Activated CD4-positive, alpha-beta T cell treated with anti-CD3 and anti-CD28 coated beads for 36 hours (primary cell): ENCODE data around the gene CDH7. TPM values are rescaled to one million over a fixed set of nuclear protein-coding genes. Genes with fewer than 3 reads are reported as not detected.

Source experiments
- ATAC-seq: fragments of 200-7000 bp; cut with Tn5 transposase; one replicate; pipeline ENCODE4 v1.10.0; 2021; ENCODE audit warnings: mild to moderate bottlenecking, moderate library complexity
- CTCF ChIA-PET: fragments of 350-600 bp; sonication (Branson Sonifier 250); formaldehyde crosslinking; loops from one replicate; lab custom pipeline; 2021; ENCODE audit warnings: antibody characterized with exemption; lab: Charles Lee
- POLR2A ChIA-PET: fragments of 350-600 bp; sonication (Branson Sonifier 250); formaldehyde crosslinking; loops from one replicate; lab custom pipeline; 2021; ENCODE audit warnings: antibody characterized with exemption, inconsistent platforms; lab: Charles Lee
- DNase-seq: peaks from one replicate; pipeline ENCODE4 v3.0.0-alpha.2; 2020
- H3K27ac Mint-ChIP-seq: one replicate; pipeline ENCODE4 v1.8.0; 2021; ENCODE audit warnings: mixed read lengths
- H3K27me3 Mint-ChIP-seq: one replicate; pipeline ENCODE4 v1.8.0; 2021; ENCODE audit warnings: mixed read lengths
- H3K36me3 Mint-ChIP-seq: one replicate; pipeline ENCODE4 v1.8.0; 2021; ENCODE audit warnings: low read depth, mixed read lengths
- H3K4me1 Mint-ChIP-seq: one replicate; pipeline ENCODE4 v1.8.0; 2021; ENCODE audit warnings: mixed read lengths
- H3K4me3 Mint-ChIP-seq: one replicate; pipeline ENCODE4 v1.8.0; 2021; ENCODE audit warnings: mild to moderate bottlenecking, moderate library complexity, mixed read lengths
- H3K9me3 Mint-ChIP-seq: one replicate; pipeline ENCODE4 v1.8.0; 2021; ENCODE audit warnings: low read depth, mixed read lengths
- intact Hi-C, 2 experiments: fragments of 100-400 bp; cut with DNase I in 1 of 2; cut with micrococcal nuclease in 1 of 2; formaldehyde crosslinking; loops; one replicate each; pipeline versions ENCODE4 v1.14.2 to v1.15.1; 2022 to 2024; cut with DNase I, micrococcal nuclease
- total RNA-seq, 2 experiments: library from RNA; stranded (reverse); gene quantifications; one replicate each; pipeline ENCODE4 v1.2.3, GENCODE V29; 2021

Gene CDH7
- total RNA-seq, 2 experiments from 2014 or later, result not detected

DNA sequence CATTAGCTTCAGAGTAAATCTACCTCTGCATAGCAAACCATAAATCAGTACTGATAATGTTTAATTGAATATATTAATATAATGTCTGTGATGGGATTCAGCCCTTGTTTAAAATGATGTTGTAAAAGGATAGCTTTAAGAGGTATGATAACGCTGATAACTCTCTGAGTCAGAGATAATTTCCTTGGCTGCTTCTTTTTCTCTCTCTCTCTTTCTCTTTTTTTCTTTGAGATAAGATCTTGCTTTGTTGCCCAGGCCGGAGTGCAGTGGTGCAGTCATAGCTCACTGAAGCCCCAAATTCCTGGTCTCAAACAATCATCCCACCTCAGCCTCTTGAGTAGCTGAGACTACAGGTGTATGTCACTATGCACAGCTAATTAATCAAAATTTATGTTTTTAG is 35.7 kb downstream of the CDH7 start:
- ChIA-PET CTCF (no interaction called here), POLR2A (no interaction called here)
- H3K4me1 Mint-ChIP-seq, result no peaks in the 10 kb centered on the region
- H3K9me3 Mint-ChIP-seq, result peaks cover 10% of the 10 kb centered on the region
- no peak overlapping the region for H3K27ac Mint-ChIP-seq
- ATAC-seq, result no peak
- no peak overlapping the region for H3K4me3 Mint-ChIP-seq
- intact Hi-C loops, result no loop called here
- no peaks in the 10 kb centered on the region for H3K27me3 Mint-ChIP-seq
- DNase-seq, result no peak
- no peaks in the 10 kb centered on the region for H3K36me3 Mint-ChIP-seq

GRCh38 chr18:65788373-65788772 is 37.6 kb downstream of the CDH7 start:
- peaks cover 8% of the 10 kb centered on the region for H3K9me3 Mint-ChIP-seq
- intact Hi-C loops, result no loop called here
- CTCF ChIA-PET, result interaction anchor here (0.7 kb wide), 1 partner anchor 373 kb away, joined by 3 read pairs; no protein-coding TSS in a partner anchor
- no peaks in the 10 kb centered on the region for H3K27me3 Mint-ChIP-seq
- no peaks in the 10 kb centered on the region for H3K36me3 Mint-ChIP-seq
- H3K27ac Mint-ChIP-seq, result no peak overlapping the region
- H3K4me1 Mint-ChIP-seq, result no peaks in the 10 kb centered on the region
- DNase-seq, result no peak
- H3K4me3 Mint-ChIP-seq, result no peak overlapping the region
- ATAC-seq, result no peak
- POLR2A ChIA-PET, result no interaction called here

DNA sequence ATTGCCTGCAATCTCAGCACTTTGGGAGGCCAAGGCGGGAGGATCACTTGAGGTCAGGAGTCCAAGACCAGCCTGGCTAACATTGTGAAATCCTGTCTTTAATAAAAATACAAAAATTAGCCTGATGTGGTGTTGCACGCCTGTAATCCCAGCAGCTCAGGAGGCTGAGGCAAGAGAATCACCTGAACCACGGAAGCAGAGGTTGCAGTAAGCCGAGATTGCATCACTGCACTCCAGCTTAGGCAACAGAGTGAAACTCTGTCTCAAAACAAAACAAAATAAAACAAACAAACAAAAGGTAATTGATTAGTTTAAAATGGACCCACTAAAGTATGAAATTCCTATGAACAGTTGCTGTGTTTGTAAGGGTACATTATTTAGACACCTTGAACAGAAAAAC is 39.8 kb downstream of the CDH7 start:
- H3K27ac Mint-ChIP-seq, result no peak overlapping the region
- no peaks in the 10 kb centered on the region for H3K36me3 Mint-ChIP-seq
- H3K4me1 Mint-ChIP-seq, result no peaks in the 10 kb centered on the region
- H3K27me3 Mint-ChIP-seq, result no peaks in the 10 kb centered on the region
- POLR2A ChIA-PET, result no interaction called here
- ATAC-seq (no peak), DNase-seq (no peak)
- H3K9me3 Mint-ChIP-seq, result peaks cover 8% of the 10 kb centered on the region
- CTCF ChIA-PET, result no interaction called here
- intact Hi-C loops, result no loop called here
- no peak overlapping the region for H3K4me3 Mint-ChIP-seq

- Mint-ChIP-seq H3K4me3 (no peak overlapping the region), H3K27ac (no peak overlapping the region), H3K9me3 (peaks cover 8% of the 10 kb centered on the region), H3K4me1 (no peaks in the 10 kb centered on the region), H3K36me3 (no peaks in the 10 kb centered on the region), H3K27me3 (no peaks in the 10 kb centered on the region)
- ATAC-seq (no peak), DNase-seq (no peak)
- ChIA-PET CTCF (no interaction called here), POLR2A (no interaction called here)
- intact Hi-C loops, result no loop called here
Observed at GRCh38 chr18:65791719-65792118, 40.9 kb downstream of the CDH7 start.

DNA sequence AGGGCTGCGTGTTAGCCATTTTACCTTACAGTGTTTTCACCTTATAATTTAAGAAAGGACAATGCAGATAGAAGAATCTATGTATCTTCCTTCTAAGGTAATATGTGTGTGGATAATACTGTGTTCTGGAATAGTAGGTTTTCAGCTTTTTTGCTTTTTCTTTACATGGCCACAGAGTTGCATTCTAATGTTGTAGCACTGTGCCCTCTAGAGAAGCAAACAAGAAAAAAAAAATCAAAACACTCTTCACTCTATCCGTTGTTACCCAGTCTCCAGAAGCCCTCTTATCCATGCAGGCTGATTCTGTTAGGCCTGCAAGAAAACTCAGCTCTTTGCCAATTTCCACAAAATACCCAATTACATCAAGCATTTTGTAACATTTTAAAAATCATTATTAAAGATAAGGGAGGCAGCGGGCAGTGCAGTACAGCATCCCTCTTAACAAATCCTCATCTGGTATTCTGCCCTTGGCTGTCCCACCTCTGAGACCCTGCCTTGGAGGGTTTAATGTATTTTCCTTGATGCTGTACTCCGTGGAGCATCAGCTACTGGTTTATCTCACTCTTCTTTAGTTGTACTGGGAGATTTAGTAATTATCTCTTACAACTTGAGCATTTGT is 41.8 kb downstream of the CDH7 start:
- DNase-seq (no peak), ATAC-seq (no peak)
- Mint-ChIP-seq H3K36me3 (no peaks in the 10 kb centered on the region), H3K27ac (no peak overlapping the region), H3K4me1 (no peaks in the 10 kb centered on the region), H3K27me3 (no peaks in the 10 kb centered on the region), H3K9me3 (peaks cover 8% of the 10 kb centered on the region), H3K4me3 (no peak overlapping the region)
- ChIA-PET CTCF (no interaction called here), POLR2A (no interaction called here)
- intact Hi-C loops, result no loop called here

GRCh38 chr18:65808759-65809158 is 57.9 kb downstream of the CDH7 start:
- ChIA-PET CTCF (no interaction called here), POLR2A (no interaction called here)
- Mint-ChIP-seq H3K27me3 (no peaks in the 10 kb centered on the region), H3K9me3 (peaks cover 3% of the 10 kb centered on the region), H3K27ac (no peak overlapping the region), H3K4me1 (no peaks in the 10 kb centered on the region), H3K36me3 (no peaks in the 10 kb centered on the region), H3K4me3 (no peak overlapping the region)
- no peak for ATAC-seq
- intact Hi-C loops, result loop anchor here in 1 of 2 experiments (5.0 kb wide), 1 partner anchor 1996 kb away; no protein-coding TSS in a partner anchor
- DNase-seq, result no peak

- Mint-ChIP-seq H3K27ac (no peak overlapping the region), H3K4me1 (no peaks in the 10 kb centered on the region), H3K36me3 (no peaks in the 10 kb centered on the region), H3K4me3 (no peak overlapping the region), H3K27me3 (no peaks in the 10 kb centered on the region), H3K9me3 (peaks cover 3% of the 10 kb centered on the region)
- ChIA-PET POLR2A (no interaction called here), CTCF (no interaction called here)
- DNase-seq (no peak), ATAC-seq (no peak)
- intact Hi-C loops, result no loop called here
Observed at GRCh38 chr18:65811307-65811706, 60.5 kb downstream of the CDH7 start.

- POLR2A ChIA-PET, result no interaction called here
Observed at GRCh38 chr18:65815506-65815905, 64.7 kb downstream of the CDH7 start.

DNA sequence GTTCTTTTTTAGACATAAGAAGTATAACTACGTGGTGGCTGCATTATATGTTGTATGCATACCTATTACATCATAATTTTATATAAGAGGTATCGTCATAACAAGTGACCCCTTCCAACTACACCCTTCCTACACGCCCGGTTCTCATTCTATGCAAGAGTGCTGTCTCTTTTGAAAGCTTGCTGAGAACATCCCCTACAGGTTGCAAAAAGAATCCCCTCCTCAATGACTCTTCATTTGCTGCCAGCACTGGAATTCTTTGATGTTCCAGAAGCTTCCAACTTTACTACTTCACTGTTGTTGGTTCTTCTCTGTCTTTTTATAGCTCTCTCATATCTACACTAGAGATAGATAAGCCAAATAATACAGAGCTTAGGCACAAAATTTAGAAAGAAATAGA is 66.4 kb downstream of the CDH7 start:
- ATAC-seq (no peak), DNase-seq (no peak)
- POLR2A ChIA-PET, result no interaction called here
- Mint-ChIP-seq H3K27ac (no peak overlapping the region), H3K4me1 (no peaks in the 10 kb centered on the region), H3K27me3 (no peaks in the 10 kb centered on the region), H3K9me3 (peaks cover 2% of the 10 kb centered on the region), H3K4me3 (no peak overlapping the region), H3K36me3 (no peaks in the 10 kb centered on the region)
- CTCF ChIA-PET, result no interaction called here
- intact Hi-C loops, result no loop called here

More at GRCh38 chr18:65815506-65815905, 64.7 kb downstream of the CDH7 start:
- CTCF ChIA-PET, result no interaction called here
- peaks cover 3% of the 10 kb centered on the region for H3K9me3 Mint-ChIP-seq
- no peaks in the 10 kb centered on the region for H3K36me3 Mint-ChIP-seq
- no peak for DNase-seq
- H3K27ac Mint-ChIP-seq, result no peak overlapping the region
- no peaks in the 10 kb centered on the region for H3K4me1 Mint-ChIP-seq
- ATAC-seq, result no peak
- no peaks in the 10 kb centered on the region for H3K27me3 Mint-ChIP-seq
- intact Hi-C loops, result no loop called here
- H3K4me3 Mint-ChIP-seq, result no peak overlapping the region

- Mint-ChIP-seq H3K4me3 (no peak overlapping the region), H3K9me3 (peaks cover 4% of the 10 kb centered on the region), H3K4me1 (no peaks in the 10 kb centered on the region), H3K27me3 (no peaks in the 10 kb centered on the region), H3K36me3 (no peaks in the 10 kb centered on the region), H3K27ac (no peak overlapping the region)
- ATAC-seq (no peak), DNase-seq (no peak)
- ChIA-PET POLR2A (no interaction called here), CTCF (no interaction called here)
- intact Hi-C loops, result no loop called here
Observed at GRCh38 chr18:65821911-65822310, 71.1 kb downstream of the CDH7 start.

DNA sequence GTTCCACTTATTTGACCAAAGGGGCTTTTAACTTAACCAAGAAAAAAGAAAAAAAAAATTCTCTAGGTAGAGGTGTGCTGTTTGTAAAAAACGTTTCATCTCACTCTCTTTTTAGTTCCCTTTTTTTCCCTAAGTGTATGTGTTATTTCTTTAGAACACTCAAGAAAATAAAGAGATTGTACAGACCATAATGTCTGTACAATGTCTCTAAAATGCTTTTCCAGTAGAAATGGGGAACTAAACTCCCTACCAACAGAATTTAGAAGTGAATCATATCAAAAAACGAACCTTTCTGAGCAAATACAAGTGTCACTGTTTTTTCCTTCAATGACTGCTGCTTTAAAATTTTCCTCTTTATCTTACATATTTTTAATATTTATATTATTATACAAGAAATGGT is 72.0 kb downstream of the CDH7 start:
- ChIA-PET POLR2A (no interaction called here), CTCF (no interaction called here)
- H3K4me3 Mint-ChIP-seq, result no peak overlapping the region
- H3K36me3 Mint-ChIP-seq, result no peaks in the 10 kb centered on the region
- no peak for ATAC-seq
- no peaks in the 10 kb centered on the region for H3K27me3 Mint-ChIP-seq
- no peaks in the 10 kb centered on the region for H3K4me1 Mint-ChIP-seq
- H3K27ac Mint-ChIP-seq, result no peak overlapping the region
- intact Hi-C loops, result no loop called here
- no peak for DNase-seq
- peaks cover 4% of the 10 kb centered on the region for H3K9me3 Mint-ChIP-seq

DNA sequence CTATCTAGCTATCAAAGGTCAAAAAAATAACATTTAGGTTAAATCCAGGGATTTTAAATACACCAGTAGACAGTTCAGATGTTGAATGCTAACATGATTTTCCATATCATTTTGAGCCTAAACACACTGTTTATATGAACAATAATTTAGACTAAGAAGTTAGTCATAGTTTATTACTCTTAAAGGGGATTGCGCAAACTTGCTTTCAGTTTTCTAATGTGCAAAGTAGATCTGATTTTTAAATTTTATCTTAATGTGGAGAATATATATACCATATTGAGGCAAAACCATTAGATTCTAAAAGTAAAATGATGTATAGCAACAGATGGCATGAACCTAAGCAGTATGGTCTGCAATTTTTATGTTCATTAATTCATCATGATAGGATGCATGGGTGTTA is 76.6 kb downstream of the CDH7 start:
- ChIA-PET POLR2A (no interaction called here), CTCF (no interaction called here)
- no peak for ATAC-seq
- H3K4me3 Mint-ChIP-seq, result no peak overlapping the region
- H3K27me3 Mint-ChIP-seq, result no peaks in the 10 kb centered on the region
- no peaks in the 10 kb centered on the region for H3K4me1 Mint-ChIP-seq
- intact Hi-C loops, result no loop called here
- no peak for DNase-seq
- H3K9me3 Mint-ChIP-seq, result peaks cover 2% of the 10 kb centered on the region
- H3K27ac Mint-ChIP-seq, result no peak overlapping the region
- no peaks in the 10 kb centered on the region for H3K36me3 Mint-ChIP-seq
